Astrocyte (in vitro differentiated cells and primary cell): Measurements from ENCODE around the gene SPAG8.

Source experiments
- EZH2 ChIP-seq: IDR thresholded peaks from 2 replicates; pipeline ENCODE4 v1.6.1; 2012; ENCODE audit warnings: mild to moderate bottlenecking, low read length, inconsistent platforms; ENCODE audit not compliant: insufficient read depth
- TF ChIP-seq, protein P1 (sequence below): IDR thresholded peaks from 2 replicates; pipeline ENCODE4 v1.5.1; 2011; ENCODE audit warnings: low read depth, mild to moderate bottlenecking, inconsistent platforms, low read length, moderate library complexity; ENCODE audit not compliant: insufficient read depth

- TF ChIP-seq, protein P1, sequence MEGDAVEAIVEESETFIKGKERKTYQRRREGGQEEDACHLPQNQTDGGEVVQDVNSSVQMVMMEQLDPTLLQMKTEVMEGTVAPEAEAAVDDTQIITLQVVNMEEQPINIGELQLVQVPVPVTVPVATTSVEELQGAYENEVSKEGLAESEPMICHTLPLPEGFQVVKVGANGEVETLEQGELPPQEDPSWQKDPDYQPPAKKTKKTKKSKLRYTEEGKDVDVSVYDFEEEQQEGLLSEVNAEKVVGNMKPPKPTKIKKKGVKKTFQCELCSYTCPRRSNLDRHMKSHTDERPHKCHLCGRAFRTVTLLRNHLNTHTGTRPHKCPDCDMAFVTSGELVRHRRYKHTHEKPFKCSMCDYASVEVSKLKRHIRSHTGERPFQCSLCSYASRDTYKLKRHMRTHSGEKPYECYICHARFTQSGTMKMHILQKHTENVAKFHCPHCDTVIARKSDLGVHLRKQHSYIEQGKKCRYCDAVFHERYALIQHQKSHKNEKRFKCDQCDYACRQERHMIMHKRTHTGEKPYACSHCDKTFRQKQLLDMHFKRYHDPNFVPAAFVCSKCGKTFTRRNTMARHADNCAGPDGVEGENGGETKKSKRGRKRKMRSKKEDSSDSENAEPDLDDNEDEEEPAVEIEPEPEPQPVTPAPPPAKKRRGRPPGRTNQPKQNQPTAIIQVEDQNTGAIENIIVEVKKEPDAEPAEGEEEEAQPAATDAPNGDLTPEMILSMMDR: no peak
- TF ChIP-seq EZH2: no peak
Observed at GRCh38 chr9:35831040-35831439, 19.0 kb upstream of the SPAG8 start.
